GM12878 (cell line): ENCODE measurements around the gene ZNF391. TPM values are rescaled to one million over a fixed set of nuclear protein-coding genes. Genes with fewer than 3 reads are reported as not detected.

Experiments
- ATAC-seq: fragments of 200-7000 bp; cut with Tn5 transposase; 3 replicates; pipeline ENCODE4 v1.9.1; 2020; ENCODE audit warnings: mild to moderate bottlenecking, moderate library complexity
- BruUV-seq: library from RNA; stranded (reverse); fragments of 400-500 nt; replicated peaks from 2 replicates; lab custom pipeline; 2021; lab: Mats Ljungman, UMichigan
- CTCF ChIA-PET: fragments of 300-600 bp; sonication (Branson Sonifier 250); formaldehyde crosslinking; extraction: SDS; loops from one replicate; lab custom pipeline; 2021; ENCODE audit warnings: inconsistent platforms; lab: Yijun Ruan, JAX
- POLR2A ChIA-PET: fragments of 350-600 bp; formaldehyde crosslinking; extraction: SDS; loops from one replicate; lab custom pipeline; 2021; ENCODE audit warnings: inconsistent platforms; lab: Charles Lee
- RAD21 ChIA-PET: fragments of 300-600 bp; sonication (Branson Sonifier 250); formaldehyde crosslinking; loops from one replicate; lab custom pipeline; 2023; ENCODE audit warnings: antibody characterized with exemption; ENCODE audit not compliant: unreplicated experiment; lab: Charles Lee
- SMC1A ChIA-PET: fragments of 300-600 bp; sonication (Branson Sonifier 250); formaldehyde crosslinking; loops from one replicate; lab custom pipeline; 2023; ENCODE audit not compliant: unreplicated experiment, uncharacterized antibody; lab: Charles Lee
- DNase-seq: peaks from one replicate; pipeline ENCODE4 v3.0.0-alpha.2; 2011; ENCODE audit warnings: low read depth, low spot score
- FAIRE-seq: peaks from 3 replicates; lab custom pipeline; 2011; peaks lifted over from hg19 to GRCh38; lab: Jason Lieb, UNC
- H2AFZ ChIP-seq: 2 replicates; pipeline ENCODE4 v1.6.0; 2011; ENCODE audit warnings: low read depth, low read length, control low read depth; ENCODE audit not compliant: control insufficient read depth
- H3K27ac ChIP-seq: 2 replicates; pipeline ENCODE4 v1.5.1; 2011; ENCODE audit warnings: control low read depth; ENCODE audit not compliant: control insufficient read depth, insufficient read depth
- H3K27me3 ChIP-seq, 2 experiments: replicated peaks in 1 of 2; 2 replicates each; pipeline versions ENCODE4 v1.6.0 to v1.6.1; 2011; ENCODE audit warnings: low read length in 1 of 2; ENCODE audit not compliant: control insufficient read depth in 2 of 2, insufficient read depth in 2 of 2
- H3K36me3 ChIP-seq, 2 experiments: 2 replicates each; pipeline ENCODE4 v1.5.1; 2011; ENCODE audit warnings: low read length in 1 of 2; ENCODE audit not compliant: control insufficient read depth in 2 of 2, insufficient read depth in 2 of 2
- H3K4me1 ChIP-seq: 2 replicates; pipeline ENCODE4 v1.6.1; 2011; ENCODE audit warnings: mild to moderate bottlenecking, low read length, moderate library complexity, mixed read lengths; ENCODE audit not compliant: control insufficient read depth, insufficient read depth
- H3K4me2 ChIP-seq: 2 replicates; pipeline ENCODE4 v1.6.0; 2011; ENCODE audit warnings: control low read depth; ENCODE audit not compliant: control insufficient read depth, insufficient read depth
- H3K4me3 ChIP-seq: fragments of 200-600 bp; sonication (generic); 2 replicates; pipeline ENCODE4 v1.5.1; 2016
- H3K79me2 ChIP-seq: 2 replicates; pipeline ENCODE4 v1.6.0; 2011; ENCODE audit warnings: low read length; ENCODE audit not compliant: control insufficient read depth, insufficient read depth
- H3K9ac ChIP-seq: 2 replicates; pipeline ENCODE4 v1.8.0; 2011; ENCODE audit warnings: low read length, control low read depth, mixed read lengths; ENCODE audit not compliant: control insufficient read depth, insufficient read depth
- H3K9me3 ChIP-seq: replicated peaks from 3 replicates; pipeline ENCODE4 v1.5.1; 2011; ENCODE audit warnings: mild to moderate bottlenecking, low read length; ENCODE audit not compliant: control insufficient read depth, insufficient read depth
- H4K20me1 ChIP-seq: 2 replicates; pipeline ENCODE4 v1.6.0; 2011; ENCODE audit not compliant: control insufficient read depth, insufficient read depth
- ASH2L ChIP-seq: fragments of 300-600, 200-600 bp; sonication (generic); IDR thresholded peaks from 2 replicates; pipeline ENCODE4 v1.6.1; 2017; ENCODE audit warnings: low read depth, mild to moderate bottlenecking, borderline replicate concordance
- ATF7 ChIP-seq: fragments of 450-650 bp; IDR thresholded peaks from 2 replicates; pipeline ENCODE4 v1.6.1; 2016; ENCODE audit warnings: low read depth, mild to moderate bottlenecking
- BACH1 ChIP-seq: fragments of 450-650 bp; IDR thresholded peaks from 2 replicates; pipeline ENCODE4 v1.6.1; 2017; ENCODE audit warnings: mild to moderate bottlenecking, borderline replicate concordance
- ESRRA ChIP-seq: IDR thresholded peaks from 2 replicates; pipeline ENCODE4 v1.6.1; 2012; ENCODE audit warnings: mild to moderate bottlenecking, low read length, improper control_type of control experiment
- FOXK2 ChIP-seq: fragments of 450-650 bp; IDR thresholded peaks from 2 replicates; pipeline ENCODE4 v1.6.1; 2017; ENCODE audit warnings: mild to moderate bottlenecking, moderate library complexity
- HCFC1 ChIP-seq: fragments of 150-350 bp; IDR thresholded peaks from 2 replicates; pipeline ENCODE4 v1.6.1; 2014; ENCODE audit warnings: low read length
- KAT2A ChIP-seq: conservative IDR thresholded peaks from 2 replicates; pipeline ENCODE4 v1.6.1; 2011; ENCODE audit warnings: low read depth, low read length; ENCODE audit not compliant: control insufficient read depth
- POLR2A ChIP-seq: IDR thresholded peaks from 2 replicates; pipeline ENCODE4 v1.6.1; 2011; ENCODE audit warnings: low read depth, mild to moderate bottlenecking, low read length
- STAT1 ChIP-seq: fragments of 450-650 bp; conservative IDR thresholded peaks from 2 replicates; pipeline ENCODE4 v1.6.1; 2014; ENCODE audit warnings: antibody characterized with exemption, mild to moderate bottlenecking
- TARDBP ChIP-seq: IDR thresholded peaks from 2 replicates; pipeline ENCODE4 v1.6.1; 2016; ENCODE audit warnings: borderline replicate concordance
- YBX1 ChIP-seq: fragments of 450-650 bp; IDR thresholded peaks from 2 replicates; pipeline ENCODE4 v1.6.1; 2016; ENCODE audit warnings: antibody characterized with exemption
- YY1 ChIP-seq: IDR thresholded peaks from 2 replicates; pipeline ENCODE4 v1.6.1; 2011; ENCODE audit warnings: low read depth, mild to moderate bottlenecking, low read length
- ZBED1 ChIP-seq: IDR thresholded peaks from 2 replicates; pipeline ENCODE4 v1.6.1; 2016; ENCODE audit warnings: borderline replicate concordance
- ZZZ3 ChIP-seq: IDR thresholded peaks from 2 replicates; pipeline ENCODE4 v1.6.1; 2011; ENCODE audit warnings: low read depth; ENCODE audit not compliant: control insufficient read depth, insufficient read length
- in situ Hi-C: fragments of 300-500 bp; cut with MboI; formaldehyde crosslinking; loops from 9 replicates; pipeline ENCODE4 v1.14.3; 2018; ENCODE audit warnings: mixed read lengths
- intact Hi-C: fragments of 100-400 bp; cut with micrococcal nuclease; formaldehyde crosslinking; loops from one replicate; pipeline ENCODE4 v1.14.2; 2022; ENCODE audit not compliant: unreplicated experiment
- polyA plus RNA-seq, 11 experiments: library from polyadenylated mRNA; depleted of rRNA in 4 of 11; unstranded in 6 of 11; stranded (reverse) in 5 of 11; fragments of >200 nt; fragmentation: Nextera tagmentation in 4 of 11; fragmentation: Illumina TruSeq in 1 of 11; extraction: Ambion mirVana in 4 of 11; extraction: Trizol in 1 of 11; gene quantifications; 1 replicate in 1 of 11; 2 replicates in 10 of 11; pipeline versions ENCODE4 v1.2.1 to v1.2.3, GENCODE V29; 2011 to 2016; ENCODE audit warnings: inconsistent platforms in 2 of 11, missing spikeins in 2 of 11, low read depth in 1 of 11
- total RNA-seq, 4 experiments: library from RNA; depleted of rRNA in 3 of 4; stranded (reverse); fragments of >200 nt in 3 of 4; fragmentation: Illumina TruSeq in 1 of 4; extraction: Trizol in 1 of 4; gene quantifications; 2 replicates each; pipeline versions ENCODE4 v1.2.1 to v1.2.3, GENCODE V29; 2013 to 2021
- TF ChIP-seq, protein P1 (sequence below): fragments of 450-650 bp; IDR thresholded peaks from 2 replicates; pipeline ENCODE4 v1.6.1; 2017; ENCODE audit warnings: antibody characterized with exemption, mild to moderate bottlenecking, moderate library complexity
- TF ChIP-seq, protein P2 (sequence below): IDR thresholded peaks from 2 replicates; pipeline ENCODE4 v1.6.1; 2012; ENCODE audit warnings: low read depth, low read length, improper control_type of control experiment
- TF ChIP-seq, protein P3 (sequence below): IDR thresholded peaks from 2 replicates; pipeline ENCODE4 v1.6.1; 2011; ENCODE audit warnings: low read depth, low read length, improper control_type of control experiment, borderline replicate concordance
- TF ChIP-seq, protein P4 (sequence below): fragments of 450-650 bp; IDR thresholded peaks from 2 replicates; pipeline ENCODE4 v1.6.1; 2017; ENCODE audit warnings: mild to moderate bottlenecking

Gene ZNF391
- total and polyA plus RNA-seq, 10 of the 15 experiments (the other 5 are each of a cell fraction or from before 2014, with no cell fraction given): 0.42 to 1.9 (median 1.0) TPM

DNA sequence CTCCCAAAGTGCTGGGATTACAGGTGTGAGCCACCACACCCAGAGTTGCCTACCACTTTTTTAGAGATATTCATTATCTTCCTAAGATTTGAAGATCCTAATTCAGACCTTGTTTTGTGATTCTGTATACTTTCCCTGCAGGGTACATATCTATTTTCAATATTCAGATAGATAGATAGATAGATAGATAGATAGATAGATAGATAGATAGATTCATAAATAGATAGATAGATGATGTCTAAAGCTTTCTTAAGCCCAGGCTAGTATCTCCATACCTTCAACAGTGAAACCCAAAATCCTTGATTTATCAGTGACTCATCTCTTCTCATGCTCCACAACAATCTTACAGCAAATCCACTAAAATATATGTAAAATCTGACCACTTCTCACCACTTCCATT is 30.8 kb downstream of the ZNF391 start:
- ChIA-PET CTCF (no interaction called here), RAD21 (no interaction called here), POLR2A (no interaction called here)
- TF ChIP-seq FOXK2: no peak
- TF ChIP-seq, protein P1, sequence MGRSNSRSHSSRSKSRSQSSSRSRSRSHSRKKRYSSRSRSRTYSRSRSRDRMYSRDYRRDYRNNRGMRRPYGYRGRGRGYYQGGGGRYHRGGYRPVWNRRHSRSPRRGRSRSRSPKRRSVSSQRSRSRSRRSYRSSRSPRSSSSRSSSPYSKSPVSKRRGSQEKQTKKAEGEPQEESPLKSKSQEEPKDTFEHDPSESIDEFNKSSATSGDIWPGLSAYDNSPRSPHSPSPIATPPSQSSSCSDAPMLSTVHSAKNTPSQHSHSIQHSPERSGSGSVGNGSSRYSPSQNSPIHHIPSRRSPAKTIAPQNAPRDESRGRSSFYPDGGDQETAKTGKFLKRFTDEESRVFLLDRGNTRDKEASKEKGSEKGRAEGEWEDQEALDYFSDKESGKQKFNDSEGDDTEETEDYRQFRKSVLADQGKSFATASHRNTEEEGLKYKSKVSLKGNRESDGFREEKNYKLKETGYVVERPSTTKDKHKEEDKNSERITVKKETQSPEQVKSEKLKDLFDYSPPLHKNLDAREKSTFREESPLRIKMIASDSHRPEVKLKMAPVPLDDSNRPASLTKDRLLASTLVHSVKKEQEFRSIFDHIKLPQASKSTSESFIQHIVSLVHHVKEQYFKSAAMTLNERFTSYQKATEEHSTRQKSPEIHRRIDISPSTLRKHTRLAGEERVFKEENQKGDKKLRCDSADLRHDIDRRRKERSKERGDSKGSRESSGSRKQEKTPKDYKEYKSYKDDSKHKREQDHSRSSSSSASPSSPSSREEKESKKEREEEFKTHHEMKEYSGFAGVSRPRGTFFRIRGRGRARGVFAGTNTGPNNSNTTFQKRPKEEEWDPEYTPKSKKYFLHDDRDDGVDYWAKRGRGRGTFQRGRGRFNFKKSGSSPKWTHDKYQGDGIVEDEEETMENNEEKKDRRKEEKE: no peak
- no peak for TF ChIP-seq HCFC1
- TF ChIP-seq, protein P2, sequence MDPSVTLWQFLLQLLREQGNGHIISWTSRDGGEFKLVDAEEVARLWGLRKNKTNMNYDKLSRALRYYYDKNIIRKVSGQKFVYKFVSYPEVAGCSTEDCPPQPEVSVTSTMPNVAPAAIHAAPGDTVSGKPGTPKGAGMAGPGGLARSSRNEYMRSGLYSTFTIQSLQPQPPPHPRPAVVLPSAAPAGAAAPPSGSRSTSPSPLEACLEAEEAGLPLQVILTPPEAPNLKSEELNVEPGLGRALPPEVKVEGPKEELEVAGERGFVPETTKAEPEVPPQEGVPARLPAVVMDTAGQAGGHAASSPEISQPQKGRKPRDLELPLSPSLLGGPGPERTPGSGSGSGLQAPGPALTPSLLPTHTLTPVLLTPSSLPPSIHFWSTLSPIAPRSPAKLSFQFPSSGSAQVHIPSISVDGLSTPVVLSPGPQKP: no peak
- no peak for TF ChIP-seq ASH2L
- no peak for TF ChIP-seq YBX1
- no peak for TF ChIP-seq STAT1
- no peak for TF ChIP-seq ZZZ3
- TF ChIP-seq, protein P3, sequence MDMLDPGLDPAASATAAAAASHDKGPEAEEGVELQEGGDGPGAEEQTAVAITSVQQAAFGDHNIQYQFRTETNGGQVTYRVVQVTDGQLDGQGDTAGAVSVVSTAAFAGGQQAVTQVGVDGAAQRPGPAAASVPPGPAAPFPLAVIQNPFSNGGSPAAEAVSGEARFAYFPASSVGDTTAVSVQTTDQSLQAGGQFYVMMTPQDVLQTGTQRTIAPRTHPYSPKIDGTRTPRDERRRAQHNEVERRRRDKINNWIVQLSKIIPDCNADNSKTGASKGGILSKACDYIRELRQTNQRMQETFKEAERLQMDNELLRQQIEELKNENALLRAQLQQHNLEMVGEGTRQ: no peak
- TF ChIP-seq YY1: no peak
- TF ChIP-seq, protein P4, sequence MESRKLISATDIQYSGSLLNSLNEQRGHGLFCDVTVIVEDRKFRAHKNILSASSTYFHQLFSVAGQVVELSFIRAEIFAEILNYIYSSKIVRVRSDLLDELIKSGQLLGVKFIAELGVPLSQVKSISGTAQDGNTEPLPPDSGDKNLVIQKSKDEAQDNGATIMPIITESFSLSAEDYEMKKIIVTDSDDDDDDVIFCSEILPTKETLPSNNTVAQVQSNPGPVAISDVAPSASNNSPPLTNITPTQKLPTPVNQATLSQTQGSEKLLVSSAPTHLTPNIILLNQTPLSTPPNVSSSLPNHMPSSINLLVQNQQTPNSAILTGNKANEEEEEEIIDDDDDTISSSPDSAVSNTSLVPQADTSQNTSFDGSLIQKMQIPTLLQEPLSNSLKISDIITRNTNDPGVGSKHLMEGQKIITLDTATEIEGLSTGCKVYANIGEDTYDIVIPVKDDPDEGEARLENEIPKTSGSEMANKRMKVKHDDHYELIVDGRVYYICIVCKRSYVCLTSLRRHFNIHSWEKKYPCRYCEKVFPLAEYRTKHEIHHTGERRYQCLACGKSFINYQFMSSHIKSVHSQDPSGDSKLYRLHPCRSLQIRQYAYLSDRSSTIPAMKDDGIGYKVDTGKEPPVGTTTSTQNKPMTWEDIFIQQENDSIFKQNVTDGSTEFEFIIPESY: no peak
- no peak for TF ChIP-seq TARDBP
- no peak for TF ChIP-seq ESRRA
- no peak for TF ChIP-seq ZBED1
- TF ChIP-seq KAT2A: no peak
- no peak for TF ChIP-seq ATF7
- TF ChIP-seq POLR2A: no peak
- TF ChIP-seq BACH1: no peak

More for the DNA sequence above, 30.8 kb downstream of the ZNF391 start:
- Histone ChIP-seq H3K9me3 (no peaks in the 10 kb centered on the region; the same call in 2 of the 3 replicates), H3K9ac (no peak overlapping the region), H3K36me3 (no peaks in the 10 kb centered on the region), H3K79me2 (no peaks in the 10 kb centered on the region), H4K20me1 (no peaks in the 10 kb centered on the region), H3K27ac (no peak overlapping the region), H3K4me1 (no peaks in the 10 kb centered on the region), H3K4me2 (no peak overlapping the region), H3K4me3 (no peak overlapping the region), H2AFZ (no peak overlapping the region), H3K27me3 (no peaks in the 10 kb centered on the region)
- SMC1A ChIA-PET: no interaction called here
- ATAC-seq (no peak), FAIRE-seq (no peak), DNase-seq (no peak)
- intact Hi-C loops: no loop called here
- in situ Hi-C loops: no loop called here
- BruUV-seq: no TSS peak
